ENCODE measurements around the gene STARD3. TPM values are rescaled to one million over a fixed set of nuclear protein-coding genes. Genes with fewer than 3 reads are reported as not detected.

STARD3 gene
- total and polyA plus RNA-seq, 2 donors (not counting 3 experiments of a cell fraction or from before 2014, with no cell fraction given), result 51.0 to 75.7 TPM

DNA sequence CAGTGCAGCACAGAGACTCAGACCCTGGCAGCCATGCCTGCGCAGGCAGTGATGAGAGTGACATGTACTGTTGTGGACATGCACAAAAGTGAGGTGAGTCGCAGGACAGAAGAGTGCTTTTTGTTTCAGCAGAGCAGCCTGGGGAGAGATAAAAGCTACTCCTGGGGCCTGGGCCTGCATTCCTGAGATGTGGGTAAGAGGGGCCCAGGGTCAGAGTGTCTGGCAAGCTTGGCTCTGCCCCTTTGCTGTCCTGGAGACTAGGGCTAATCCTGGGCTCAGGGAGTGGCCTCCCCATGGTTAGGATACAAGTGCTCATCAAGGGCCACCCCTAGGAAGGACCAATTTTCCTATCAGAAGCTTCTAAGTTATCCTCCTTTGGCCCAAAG lies 58.1 kb downstream of the STARD3 start:
- H3K9me3 ChIP-seq (replicated peaks; ENCODE audit: control insufficient read depth, insufficient read depth, low read length), result no peaks in the 10 kb centered on the region
- DNase-seq (ENCODE audit: low read depth, low spot score) (no peak), FAIRE-seq (no peak)
- no peaks in the 10 kb centered on the region for H4K20me1 ChIP-seq (replicated peaks; ENCODE audit: control insufficient read depth, extremely low read depth, insufficient read depth, low read length)
- no peaks in the 10 kb centered on the region for H3K9me1 ChIP-seq (replicated peaks; ENCODE audit: control insufficient read depth, extremely low read depth, insufficient read depth, low read length)
- no peaks in the 10 kb centered on the region for H3K27me3 ChIP-seq (ENCODE audit: control insufficient read depth in 2 of 2, insufficient read depth in 2 of 2, low read length in 2 of 2)
- BruUV-seq (replicated peaks), result no TSS peak
- no peak overlapping the region for H3K4me3 ChIP-seq (replicated peaks in 1 of 3; ENCODE audit: insufficient read depth in 1 of 3, low read depth in 1 of 3, low read length in 3 of 3)
- H3K27ac ChIP-seq (ENCODE audit: insufficient read depth, low read depth, low read length), result no peak overlapping the region
- H3K9ac ChIP-seq (replicated peaks; ENCODE audit: extremely low read depth, insufficient read depth, low read length), result no peak overlapping the region
- POLR2A ChIA-PET, result no interaction called here
- intact Hi-C loops (cut with micrococcal nuclease) (no loop called here), dilution Hi-C loops (cut with MboI; ENCODE audit: extremely low pct_ligation_motif_present, low sequenced_read_pairs) (no loop called here)
- H2AFZ ChIP-seq (ENCODE audit: low read depth, low read length), result no peak overlapping the region
- no peak for TF ChIP-seq JUN (IDR thresholded peaks at IDR 0.05; ENCODE audit: borderline replicate concordance, insufficient read depth, insufficient read length, low read depth)
- no peak for TF ChIP-seq POLR2A (IDR thresholded peaks at IDR 0.05; ENCODE audit: low read depth, low read length)
- TF ChIP-seq, protein P1, sequence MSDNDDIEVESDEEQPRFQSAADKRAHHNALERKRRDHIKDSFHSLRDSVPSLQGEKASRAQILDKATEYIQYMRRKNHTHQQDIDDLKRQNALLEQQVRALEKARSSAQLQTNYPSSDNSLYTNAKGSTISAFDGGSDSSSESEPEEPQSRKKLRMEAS (IDR thresholded peaks at IDR 0.05; ENCODE audit: insufficient read depth, insufficient read length), result no peak
- H3K36me3 ChIP-seq (ENCODE audit: control insufficient read depth in 2 of 2, extremely low read depth in 1 of 2, insufficient read depth in 2 of 2, low read length in 2 of 2), result no peaks in the 10 kb centered on the region
- H3K4me1 ChIP-seq (ENCODE audit: control insufficient read depth, extremely low read depth, insufficient read depth, low read length), result no peaks in the 10 kb centered on the region
- no peak overlapping the region for H3K4me2 ChIP-seq (ENCODE audit: insufficient read depth, low read length)
- H3K79me2 ChIP-seq (ENCODE audit: control insufficient read depth, insufficient read depth, low read length), result no peaks in the 10 kb centered on the region
- CTCF ChIA-PET, result interaction anchor here (0.8 to 1.5 kb wide), 4 partner anchors 24 to 73 kb away, joined by 3 read pairs; no protein-coding TSS in a partner anchor

DNA sequence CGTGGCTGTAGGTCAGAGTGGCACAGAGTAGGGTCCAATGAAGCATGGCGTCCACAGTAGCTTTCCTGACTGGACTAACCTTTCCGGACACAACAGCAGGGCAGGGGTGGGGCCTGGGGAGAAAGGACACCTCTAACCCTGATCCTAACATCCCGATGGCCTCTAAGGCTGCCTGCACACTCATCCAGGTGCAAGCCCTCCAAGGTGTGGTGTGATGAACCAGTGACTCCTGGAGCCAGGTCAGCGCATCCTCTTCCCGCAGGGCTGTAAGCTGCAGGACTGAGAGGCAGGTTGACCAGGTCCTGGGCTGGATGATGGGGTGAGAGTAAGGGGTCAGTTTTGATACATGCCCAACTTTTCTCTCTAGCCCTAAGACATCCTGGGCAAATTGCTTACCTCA lies 59.8 kb downstream of the STARD3 start:
- Histone ChIP-seq H3K27me3 (ENCODE audit: control insufficient read depth in 2 of 2, insufficient read depth in 2 of 2, low read length in 2 of 2) (peaks cover 0 to 2% of the 10 kb centered on the region in 2 experiments), H3K9me3 (replicated peaks; ENCODE audit: control insufficient read depth, insufficient read depth, low read length) (no peaks in the 10 kb centered on the region), H2AFZ (ENCODE audit: low read depth, low read length) (no peak overlapping the region), H3K36me3 (ENCODE audit: control insufficient read depth in 2 of 2, extremely low read depth in 1 of 2, insufficient read depth in 2 of 2, low read length in 2 of 2) (no peaks in the 10 kb centered on the region), H3K9ac (replicated peaks; ENCODE audit: extremely low read depth, insufficient read depth, low read length) (no peak overlapping the region), H3K4me2 (ENCODE audit: insufficient read depth, low read length) (no peak overlapping the region), H3K4me3 (replicated peaks in 1 of 3; ENCODE audit: insufficient read depth in 1 of 3, low read depth in 1 of 3, low read length in 3 of 3) (no peak overlapping the region), H4K20me1 (replicated peaks; ENCODE audit: control insufficient read depth, extremely low read depth, insufficient read depth, low read length) (no peaks in the 10 kb centered on the region), H3K79me2 (ENCODE audit: control insufficient read depth, insufficient read depth, low read length) (no peaks in the 10 kb centered on the region), H3K4me1 (ENCODE audit: control insufficient read depth, extremely low read depth, insufficient read depth, low read length) (no peaks in the 10 kb centered on the region), H3K27ac (ENCODE audit: insufficient read depth, low read depth, low read length) (no peak overlapping the region), H3K9me1 (replicated peaks; ENCODE audit: control insufficient read depth, extremely low read depth, insufficient read depth, low read length) (no peaks in the 10 kb centered on the region)
- ChIA-PET CTCF (interaction anchor here (1.0 to 1.1 kb wide), 2 partner anchors 31 to 75 kb away, joined by 3 read pairs; partner anchors contain the start of gene TCAP), POLR2A (no interaction called here)
- DNase-seq (ENCODE audit: low read depth, low spot score) (no peak), FAIRE-seq (no peak)
- intact Hi-C loops (cut with micrococcal nuclease) (no loop called here), dilution Hi-C loops (cut with MboI; ENCODE audit: extremely low pct_ligation_motif_present, low sequenced_read_pairs) (no loop called here)
- TF ChIP-seq, protein P2, sequence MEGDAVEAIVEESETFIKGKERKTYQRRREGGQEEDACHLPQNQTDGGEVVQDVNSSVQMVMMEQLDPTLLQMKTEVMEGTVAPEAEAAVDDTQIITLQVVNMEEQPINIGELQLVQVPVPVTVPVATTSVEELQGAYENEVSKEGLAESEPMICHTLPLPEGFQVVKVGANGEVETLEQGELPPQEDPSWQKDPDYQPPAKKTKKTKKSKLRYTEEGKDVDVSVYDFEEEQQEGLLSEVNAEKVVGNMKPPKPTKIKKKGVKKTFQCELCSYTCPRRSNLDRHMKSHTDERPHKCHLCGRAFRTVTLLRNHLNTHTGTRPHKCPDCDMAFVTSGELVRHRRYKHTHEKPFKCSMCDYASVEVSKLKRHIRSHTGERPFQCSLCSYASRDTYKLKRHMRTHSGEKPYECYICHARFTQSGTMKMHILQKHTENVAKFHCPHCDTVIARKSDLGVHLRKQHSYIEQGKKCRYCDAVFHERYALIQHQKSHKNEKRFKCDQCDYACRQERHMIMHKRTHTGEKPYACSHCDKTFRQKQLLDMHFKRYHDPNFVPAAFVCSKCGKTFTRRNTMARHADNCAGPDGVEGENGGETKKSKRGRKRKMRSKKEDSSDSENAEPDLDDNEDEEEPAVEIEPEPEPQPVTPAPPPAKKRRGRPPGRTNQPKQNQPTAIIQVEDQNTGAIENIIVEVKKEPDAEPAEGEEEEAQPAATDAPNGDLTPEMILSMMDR (IDR thresholded peaks at IDR 0.05; ENCODE audit: extremely low read depth in 1 of 2, insufficient read depth in 1 of 2, low read depth in 1 of 2, low read length in 2 of 2), result no peak
- no TSS peak for BruUV-seq (replicated peaks)

All from endothelial cell of umbilical vein (primary cell).